HTERT RPE-1 (cell line): ENCODE results near the gene RSPH1.

ENCODE experiments used
- in situ Hi-C: fragments of 300-500 bp; cut with MboI; formaldehyde crosslinking; loops from 4 replicates; pipeline ENCODE4 v1.14.3; 2020; ENCODE audit warnings: low sequenced_read_pairs

The RSPH1 gene

DNA sequence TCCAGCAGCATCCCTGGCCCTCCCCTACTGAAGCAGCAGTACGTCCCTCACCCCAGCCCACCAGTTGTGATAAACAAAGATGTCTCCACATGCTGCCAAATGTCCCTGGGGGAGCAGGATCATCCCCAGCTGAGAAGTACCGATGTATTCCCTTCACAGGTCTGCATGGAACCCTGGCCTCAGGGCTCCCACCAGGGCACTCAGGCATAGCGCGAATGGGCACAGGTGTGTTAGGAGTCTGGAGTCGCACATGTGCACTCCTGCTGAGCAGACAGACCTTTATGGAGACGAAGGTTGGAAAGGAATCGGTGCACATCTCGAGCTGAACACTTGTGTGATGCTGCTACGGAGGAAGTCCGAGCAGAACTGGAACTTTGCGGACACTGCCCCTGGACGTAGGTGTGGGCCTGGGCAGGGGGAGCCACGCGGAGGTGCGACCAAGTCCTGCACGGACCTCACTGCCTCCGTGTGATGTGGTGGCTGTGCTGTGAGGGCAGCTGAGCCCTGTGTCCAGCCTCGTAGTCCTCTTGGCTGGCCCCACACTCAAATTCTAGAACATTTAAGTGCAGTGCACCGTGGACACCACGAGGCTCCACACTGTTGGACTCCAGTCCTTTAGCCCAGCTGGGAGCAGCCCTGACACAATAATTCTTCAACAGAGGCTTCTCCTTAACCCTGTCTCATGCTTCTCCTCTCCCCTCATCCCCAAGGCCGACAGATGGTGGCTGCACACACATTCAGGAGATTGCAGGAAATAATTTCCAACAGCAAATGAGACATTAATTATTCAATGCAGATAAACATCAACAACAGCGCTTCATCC, 43.4 kb downstream of the RSPH1 start:
- in situ Hi-C loops: no loop called here

DNA sequence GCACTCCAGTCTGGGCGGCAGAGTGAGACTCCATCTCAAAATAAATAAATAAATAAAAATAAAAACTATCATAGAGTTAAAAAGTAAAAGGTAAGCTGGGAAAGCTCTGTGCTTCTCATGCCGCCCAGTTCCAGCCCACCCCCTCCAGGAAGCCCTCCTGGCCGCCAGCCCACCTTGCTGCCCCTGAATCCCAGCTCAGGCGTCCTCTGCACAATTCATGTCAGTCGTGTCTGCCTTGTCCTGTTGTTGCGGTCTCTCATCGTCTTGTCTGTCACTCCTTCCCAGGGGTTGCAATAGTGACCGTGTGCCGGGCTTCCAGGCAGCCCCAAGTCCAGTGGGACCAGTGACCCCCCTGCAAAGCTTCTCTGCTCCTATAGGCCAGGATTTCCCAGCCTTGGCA, 44.1 kb downstream of the RSPH1 start:
- in situ Hi-C loops: no loop called here

DNA sequence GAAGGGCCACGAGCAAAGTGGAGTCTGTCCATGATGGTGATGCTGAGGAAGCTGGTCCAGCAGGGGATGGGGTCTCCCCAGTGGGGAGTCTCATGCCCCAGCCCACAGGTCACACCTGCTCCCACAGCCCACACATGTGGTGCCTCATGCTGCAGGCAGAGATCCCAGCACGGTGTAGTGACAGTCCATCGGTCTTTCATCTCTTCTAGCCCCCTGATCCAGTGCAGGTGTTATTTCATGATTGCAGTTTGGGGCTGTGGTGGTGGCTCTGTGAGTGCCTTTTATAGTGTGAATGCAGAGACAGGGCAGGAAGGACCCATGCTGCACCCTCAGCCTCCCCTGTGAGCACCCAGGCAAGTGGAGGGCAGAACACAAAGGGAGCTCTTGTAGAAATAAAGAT, 47.3 kb downstream of the RSPH1 start:
- in situ Hi-C loops: no loop called here

DNA sequence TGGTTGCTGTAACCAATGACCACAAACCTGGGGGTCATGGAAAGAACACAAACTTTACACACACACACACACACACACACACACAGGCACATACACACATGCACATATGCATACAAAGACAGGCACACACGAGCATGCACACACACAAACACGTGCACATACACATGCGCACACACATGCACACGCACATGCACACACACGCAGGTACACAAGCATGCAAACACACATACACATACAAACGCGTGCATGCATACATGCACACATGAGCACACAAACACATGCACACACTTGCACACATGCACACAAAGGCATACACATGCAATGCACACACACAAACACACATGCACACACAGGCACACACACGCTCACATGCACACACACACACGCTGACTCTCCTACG, 48.3 kb downstream of the RSPH1 start:
- in situ Hi-C loops: no loop called here

DNA sequence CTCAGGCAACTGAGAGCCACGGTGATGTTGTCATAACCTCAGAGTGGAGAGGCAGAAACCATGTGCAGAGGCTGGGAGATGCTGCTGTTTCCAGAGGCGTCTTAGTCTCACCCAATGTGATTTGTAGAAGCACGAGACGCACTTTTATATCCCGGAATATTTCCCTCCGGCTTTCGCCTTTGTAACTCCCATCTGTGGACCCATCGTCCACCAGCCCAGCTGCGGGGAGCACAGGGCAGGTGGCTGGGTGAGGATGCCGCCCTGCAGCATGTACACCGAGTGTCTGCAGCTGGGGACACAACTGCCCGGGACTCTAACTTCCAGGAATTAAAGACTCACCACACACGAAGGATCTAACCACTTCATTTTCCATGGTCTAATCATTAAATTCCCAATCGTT, 48.8 kb downstream of the RSPH1 start:
- in situ Hi-C loops: no loop called here

DNA sequence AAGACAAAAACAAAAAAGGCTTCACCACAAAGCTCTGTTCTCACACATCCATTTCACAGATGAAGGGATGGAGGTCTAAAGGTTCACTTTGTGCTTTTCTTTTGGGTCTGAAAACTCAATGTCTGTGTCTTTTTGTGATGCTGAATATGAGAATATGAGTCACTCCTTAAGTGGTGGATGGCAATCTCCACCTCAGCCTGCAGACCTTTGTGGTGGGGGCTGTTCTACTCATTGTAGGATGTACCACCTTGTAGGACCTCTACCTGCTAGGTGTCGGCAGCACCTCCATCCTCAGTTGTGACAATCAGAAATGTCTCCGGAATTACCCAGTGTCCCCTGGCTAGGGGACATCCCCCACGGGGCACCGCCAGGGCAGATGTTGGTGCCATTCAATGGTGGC, 49.5 kb downstream of the RSPH1 start:
- in situ Hi-C loops: no loop called here

DNA sequence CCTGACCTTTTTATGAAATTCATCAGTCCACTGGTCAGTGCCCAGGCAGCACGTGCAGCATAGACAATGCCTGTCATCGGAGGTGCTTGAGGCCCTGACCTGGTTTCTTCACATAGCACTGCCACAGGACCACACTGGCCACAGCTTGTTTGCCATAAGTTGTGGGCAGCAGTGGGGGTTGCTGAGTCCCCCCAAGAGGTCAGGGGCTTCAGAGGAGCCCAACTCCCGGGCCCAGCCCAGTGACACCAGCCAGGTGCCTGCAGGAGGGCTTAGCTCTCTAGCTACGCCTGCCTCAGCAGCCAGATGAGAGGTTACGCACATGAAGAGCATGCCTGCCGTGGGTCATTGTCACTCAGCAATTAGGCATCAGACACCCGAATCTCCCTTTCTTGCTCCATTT, 50.7 kb downstream of the RSPH1 start:
- in situ Hi-C loops: no loop called here

DNA sequence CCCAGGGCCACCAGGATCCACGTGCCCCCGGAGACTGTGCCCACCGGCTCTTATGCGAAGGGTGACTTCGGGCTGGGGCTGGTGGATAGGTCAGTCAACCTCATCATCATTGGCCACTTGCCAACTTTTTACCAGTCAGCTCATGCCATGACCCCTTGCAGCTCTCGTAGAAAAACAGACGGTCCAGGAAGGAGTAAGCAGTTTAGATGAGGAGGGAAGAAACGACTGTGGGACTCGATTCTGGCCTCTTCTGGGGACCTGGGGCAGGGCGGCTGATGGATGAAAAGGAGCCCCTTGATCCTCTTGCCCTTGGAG, 51.3 kb downstream of the RSPH1 start:
- in situ Hi-C loops: no loop called here

DNA sequence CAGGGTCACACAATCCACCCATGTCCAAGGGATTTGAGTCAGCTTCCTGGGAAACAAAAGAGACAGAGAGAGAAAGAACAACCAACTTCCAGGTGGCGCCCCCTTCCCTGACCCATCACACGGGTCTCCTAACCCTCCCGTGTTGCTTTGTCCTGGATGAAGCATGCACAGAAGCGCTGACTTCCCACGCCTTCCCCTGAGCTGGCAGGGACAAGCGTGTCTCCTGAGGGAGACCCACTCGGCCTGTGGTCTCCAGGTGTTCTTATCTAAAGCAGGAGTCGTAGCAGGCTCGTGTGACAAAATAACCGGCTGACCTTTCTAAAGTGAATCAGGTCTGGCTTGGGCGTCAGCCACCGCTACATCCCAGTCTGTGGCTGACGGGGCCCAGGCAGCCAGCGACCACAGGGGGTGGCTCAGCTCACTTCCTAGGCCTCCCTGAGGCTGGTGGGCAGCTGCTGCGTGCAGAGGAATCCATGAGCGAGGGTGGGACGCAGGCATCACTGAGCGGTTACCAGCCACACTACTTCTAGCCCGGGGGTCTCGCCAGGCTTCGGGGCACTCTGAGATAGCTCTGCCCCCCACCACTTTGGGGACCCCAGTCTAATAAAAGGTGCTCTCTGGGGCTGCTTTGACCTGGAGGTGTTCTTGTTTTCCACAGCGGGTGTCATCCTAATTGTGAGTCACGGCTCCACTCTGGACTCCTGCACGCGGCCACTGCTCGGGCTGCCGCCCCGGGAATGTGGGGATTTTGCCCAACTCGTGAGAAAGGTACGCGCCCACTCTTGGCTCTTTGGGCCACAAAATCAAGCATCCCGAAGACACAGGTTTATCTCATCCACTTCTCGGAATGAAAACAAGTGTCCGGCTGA, 51.9 kb downstream of the RSPH1 start:
- in situ Hi-C loops: no loop called here

DNA sequence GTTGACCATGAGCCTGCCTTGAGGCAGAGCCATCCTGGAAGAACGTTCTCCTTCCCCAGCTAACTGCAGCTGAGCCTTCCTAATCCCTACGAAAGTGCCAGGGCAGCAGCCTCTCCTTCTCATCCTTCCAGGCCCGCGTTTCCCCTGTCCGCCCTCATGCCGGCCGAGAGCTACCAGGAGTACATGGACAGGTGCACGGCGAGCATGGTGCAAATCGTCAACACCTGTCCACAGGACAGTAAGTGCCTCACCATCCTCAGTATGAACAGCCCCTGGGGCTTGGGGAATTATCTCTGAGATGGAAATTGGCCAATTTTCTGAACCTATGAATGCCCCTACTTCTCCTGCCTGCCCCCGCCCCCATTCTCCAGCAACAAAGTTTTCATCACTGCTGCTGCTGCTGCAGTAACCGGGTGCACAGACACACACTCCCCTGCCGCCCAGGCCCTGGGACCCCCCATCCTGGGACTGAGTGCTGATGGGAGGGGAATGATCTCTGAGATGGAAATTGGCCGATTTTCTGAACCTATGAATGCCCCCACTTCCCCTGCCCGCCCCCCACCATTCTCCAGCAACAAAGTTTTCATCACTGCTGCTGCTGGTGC, 52.7 kb downstream of the RSPH1 start:
- in situ Hi-C loops: no loop called here

DNA sequence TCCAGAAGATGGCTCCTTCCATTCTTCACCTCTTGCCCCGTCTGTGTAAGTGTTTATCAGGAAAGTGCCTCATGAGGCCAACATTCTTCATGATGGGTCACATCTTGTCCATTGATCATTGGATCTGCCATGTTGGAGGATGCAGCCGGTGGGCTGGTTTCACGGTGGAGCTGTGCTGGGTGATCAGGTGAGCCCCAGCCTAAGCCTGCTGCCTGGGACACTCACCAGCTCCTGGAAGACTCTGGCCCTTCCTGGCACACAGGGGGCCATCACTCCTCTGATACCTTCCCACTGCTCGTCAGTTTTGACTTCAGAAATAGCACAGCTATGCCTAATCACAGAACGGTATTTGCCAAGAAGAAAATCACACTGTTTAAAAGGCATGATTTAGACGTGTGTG, 54.1 kb downstream of the RSPH1 start:
- in situ Hi-C loops: no loop called here

DNA sequence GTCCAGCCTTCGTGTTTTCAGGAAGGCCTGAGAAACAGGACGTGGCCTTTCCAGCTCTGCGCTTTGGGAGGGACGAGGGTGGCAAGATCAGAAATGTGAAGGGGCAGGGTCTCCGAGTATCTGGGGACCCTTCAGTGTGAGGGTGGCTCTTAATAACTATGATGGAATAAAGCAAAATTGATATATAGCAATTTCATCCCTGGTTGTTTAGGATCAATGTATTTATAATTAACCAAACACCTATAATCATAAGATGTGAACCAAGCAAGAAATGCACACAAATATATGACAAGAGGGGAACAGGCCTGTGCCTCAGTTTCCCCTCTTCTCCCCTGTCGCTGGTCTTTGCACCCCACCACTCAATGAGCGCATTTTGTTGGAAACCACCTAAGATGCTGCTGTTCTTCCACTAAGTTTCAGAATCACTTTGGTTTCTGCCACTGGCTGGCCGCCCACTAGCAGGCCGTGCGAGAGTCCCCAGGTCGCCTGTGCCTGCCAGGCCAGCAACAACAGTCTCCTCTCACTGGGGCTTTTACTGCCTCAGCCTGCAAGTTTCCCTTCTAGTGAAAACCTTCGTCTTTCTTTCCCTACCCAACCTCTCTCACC, 55.7 kb downstream of the RSPH1 start:
- in situ Hi-C loops: no loop called here

DNA sequence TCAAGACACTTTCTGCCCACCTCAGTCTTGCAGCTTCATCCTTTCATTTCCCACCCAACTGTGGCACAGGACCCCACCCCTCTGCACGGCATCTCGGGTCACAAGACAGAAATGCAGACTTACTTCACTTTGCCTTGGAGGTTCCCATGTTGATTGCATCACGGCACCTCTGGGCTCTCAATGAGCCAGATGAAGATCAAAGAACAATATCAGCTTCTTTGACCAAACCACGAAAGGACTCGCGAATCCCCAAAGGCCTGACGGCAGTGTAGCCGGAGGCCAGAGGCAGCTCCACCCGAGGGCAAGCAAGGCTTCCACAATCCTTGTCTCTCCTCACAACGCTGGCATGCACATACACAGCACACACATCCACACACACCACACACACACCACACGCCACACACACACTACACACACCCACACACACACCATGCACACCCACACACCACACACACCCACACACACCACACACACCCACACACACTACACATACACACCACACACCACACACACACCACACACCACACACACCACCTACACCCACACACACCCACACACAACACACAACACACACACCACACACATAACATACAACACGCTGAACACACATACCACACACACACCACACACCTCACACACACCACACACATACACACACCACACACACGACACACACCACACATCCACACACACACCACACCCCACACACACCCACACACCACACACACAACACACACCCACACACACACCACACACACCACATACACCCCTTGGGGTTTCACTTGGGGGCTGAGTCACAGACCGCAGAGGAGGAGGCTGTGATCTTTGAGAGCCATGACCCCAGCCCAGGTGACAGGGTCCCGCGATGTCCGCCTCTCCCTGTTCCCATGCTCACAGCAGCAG, 56.5 kb downstream of the RSPH1 start:
- in situ Hi-C loops: no loop called here

DNA sequence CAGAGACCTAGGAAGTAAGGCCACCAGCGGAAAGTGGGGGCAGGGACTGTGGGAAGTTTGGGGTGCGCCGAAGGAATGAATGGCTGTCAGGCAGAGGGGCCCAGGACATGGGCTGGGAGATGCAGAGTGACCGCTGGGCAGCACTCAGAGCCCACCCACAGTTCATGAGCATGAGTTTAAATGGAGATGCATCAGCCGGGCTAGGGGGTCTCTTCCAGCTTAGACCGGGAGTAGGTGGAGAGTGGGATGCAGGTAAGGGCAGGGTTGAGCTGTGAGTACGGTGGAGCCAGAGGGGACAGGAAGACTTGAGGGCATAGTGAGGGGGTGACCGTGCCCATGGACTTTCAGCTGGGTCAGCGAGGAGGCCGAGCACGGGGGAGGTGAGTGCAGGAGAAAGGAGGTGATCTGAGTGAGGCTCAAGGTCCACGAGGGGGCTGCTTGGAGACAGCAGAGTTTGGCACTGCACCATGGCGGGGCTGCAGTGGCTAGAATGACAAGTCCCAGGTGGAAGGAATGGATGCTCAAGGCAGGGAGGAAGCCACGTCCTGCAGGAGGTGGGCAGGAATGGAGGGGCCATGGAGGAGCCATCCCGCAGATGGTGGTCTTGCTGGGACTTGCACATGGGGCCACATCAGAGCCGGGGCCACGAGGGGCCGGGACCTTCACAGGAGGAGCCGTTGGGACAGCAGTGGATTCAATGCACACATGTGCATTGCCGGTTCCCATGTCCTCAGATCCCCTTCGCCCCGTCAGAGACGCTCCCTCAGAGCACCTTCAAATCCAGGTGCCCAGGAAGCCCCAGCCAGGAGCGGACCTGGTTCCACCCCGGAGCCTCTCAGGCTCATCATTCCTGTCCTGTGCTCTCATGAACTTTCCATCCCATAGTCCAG, 57.5 kb downstream of the RSPH1 start:
- in situ Hi-C loops: no loop called here

DNA sequence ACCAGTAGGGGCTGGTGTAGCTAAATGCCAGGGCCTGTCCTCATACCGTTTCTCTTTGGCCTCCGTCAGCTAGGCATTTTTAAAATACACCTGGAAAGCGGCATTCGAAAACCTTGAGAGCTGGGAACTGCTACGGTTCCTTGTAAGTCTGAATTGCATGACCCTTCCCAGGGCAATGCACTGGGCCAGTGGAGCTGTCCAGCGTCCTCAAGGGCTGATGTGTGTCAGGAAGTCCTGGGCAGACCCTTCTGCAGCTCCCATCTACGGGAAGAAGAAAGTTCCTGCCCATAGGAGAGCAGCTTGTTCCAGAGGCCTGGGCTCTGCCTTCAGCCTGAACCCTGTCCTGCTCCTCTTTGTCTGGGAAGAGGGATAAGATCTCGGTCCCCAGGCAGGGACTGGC, 58.2 kb downstream of the RSPH1 start:
- in situ Hi-C loops: no loop called here

DNA sequence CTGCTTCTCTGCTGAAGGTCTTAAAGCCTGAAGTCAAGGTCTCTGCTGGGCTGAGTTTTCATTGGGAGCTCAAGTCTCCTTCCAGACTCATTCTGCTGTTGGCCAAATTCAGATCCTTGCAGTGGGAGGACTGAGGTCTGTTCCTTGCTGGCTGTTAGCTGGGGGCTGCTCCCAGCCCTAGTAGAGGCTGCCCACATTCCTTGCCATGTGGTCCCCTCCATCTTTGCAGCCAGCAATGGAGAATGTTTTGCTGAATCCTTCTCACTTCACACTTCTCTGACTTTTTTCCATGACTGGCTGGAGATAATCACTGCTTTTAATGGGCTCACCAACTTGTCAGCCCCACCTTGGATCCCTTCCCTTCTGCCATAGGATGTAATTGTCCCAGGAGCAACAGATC, 59.1 kb downstream of the RSPH1 start:
- in situ Hi-C loops: no loop called here

DNA sequence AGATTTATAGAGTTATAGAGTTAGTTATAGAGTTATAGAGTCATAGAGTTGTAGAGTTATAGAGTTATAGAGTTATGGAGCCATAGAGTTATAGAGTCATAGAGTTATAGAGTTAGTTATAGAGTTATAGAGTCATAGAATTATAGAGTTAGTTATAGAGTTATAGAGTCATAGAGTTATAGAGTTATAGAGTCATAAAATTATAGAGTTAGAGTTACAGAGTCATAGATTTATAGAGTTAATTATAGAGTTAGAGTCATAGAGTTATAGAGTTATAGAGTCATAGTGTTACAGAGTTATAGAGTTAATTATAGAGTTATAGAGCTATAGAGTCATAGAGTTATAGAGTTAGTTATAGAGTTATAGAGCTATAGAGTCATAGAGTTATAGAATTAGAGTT, 60.2 kb downstream of the RSPH1 start:
- in situ Hi-C loops: no loop called here

DNA sequence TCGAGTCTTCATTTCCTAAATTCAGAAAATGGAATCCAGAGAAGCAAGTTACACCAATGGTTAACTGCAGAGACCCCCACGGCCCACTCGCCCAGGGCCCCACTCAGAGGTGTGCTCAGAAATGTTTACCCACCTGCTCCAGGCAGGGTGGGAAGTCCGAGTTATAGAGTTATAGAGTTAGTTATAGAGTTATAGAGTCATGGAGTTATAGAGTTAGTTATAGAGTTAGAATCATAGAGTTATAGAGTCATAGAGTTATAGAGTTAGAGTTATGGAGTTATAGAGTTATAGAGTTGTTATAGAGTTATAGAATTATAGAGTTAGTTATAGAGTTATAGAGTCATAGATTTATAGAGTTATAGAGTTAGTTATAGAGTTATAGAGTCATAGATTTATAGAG, 60.6 kb downstream of the RSPH1 start:
- in situ Hi-C loops: no loop called here

DNA sequence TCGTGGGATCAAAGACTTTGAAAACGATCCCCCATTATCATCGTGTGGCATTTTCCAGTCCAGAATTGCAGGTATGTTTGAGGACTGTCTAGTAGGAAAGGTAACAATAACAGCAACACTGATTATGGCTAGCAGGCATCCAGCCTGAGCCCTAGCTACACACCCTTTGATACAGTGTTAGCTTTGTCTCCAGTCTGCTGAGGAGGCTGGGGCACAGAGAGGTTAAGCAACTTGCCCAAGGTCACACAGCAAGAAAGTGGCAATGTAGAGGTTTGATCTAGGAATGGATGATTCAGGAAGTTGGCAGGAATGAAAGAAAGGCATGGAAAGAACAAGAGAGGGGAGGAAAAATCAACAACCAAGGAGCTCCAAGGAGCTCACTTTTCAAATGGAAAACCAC, 61.1 kb downstream of the RSPH1 start:
- in situ Hi-C loops: no loop called here
